Measurements from ENCODE around the gene PPM1B. TPM values are rescaled to one million over a fixed set of nuclear protein-coding genes. Genes with fewer than 3 reads are reported as not detected.
"Not testable (repeated sequence)": the region's sequence is repeated elsewhere in the genome, so short reads cannot be mapped to it uniquely, and the experiment has no call there.

PPM1B gene
- total RNA-seq, 4 donors from 2014 or later: 43.7 to 79.2 (median 57.3) TPM

GRCh38 chr2:44126106-44126797, 42.4 kb upstream of the PPM1B start:
- no peak overlapping the region for H3K4me3 ChIP-seq
- DNase-seq: no peak
- no peaks in the 10 kb centered on the region for H3K4me1 ChIP-seq
- no peaks in the 10 kb centered on the region for H3K36me3 ChIP-seq
- no peak overlapping the region for H3K27ac ChIP-seq
- H3K27me3 ChIP-seq: no peaks in the 10 kb centered on the region
- no peaks in the 10 kb centered on the region for H3K9me3 ChIP-seq
- TF ChIP-seq CTCF (IDR thresholded peaks at IDR 0.05) (no peak), POLR2A (IDR thresholded peaks at IDR 0.05) (no peak)

- no peak overlapping the region for H3K4me3 ChIP-seq
- no peak overlapping the region for H3K27ac ChIP-seq
- H3K4me1 ChIP-seq: no peaks in the 10 kb centered on the region
- no peaks in the 10 kb centered on the region for H3K36me3 ChIP-seq
- no peaks in the 10 kb centered on the region for H3K27me3 ChIP-seq
- H3K9me3 ChIP-seq: no peaks in the 10 kb centered on the region
- no peak for DNase-seq
- TF ChIP-seq POLR2A (IDR thresholded peaks at IDR 0.05): no peak
- TF ChIP-seq CTCF (IDR thresholded peaks at IDR 0.05): no peak
Observed at GRCh38 chr2:44130441-44130840, 38.2 kb upstream of the PPM1B start.

- Histone ChIP-seq H3K27me3 (no peaks in the 10 kb centered on the region), H3K4me1 (no peaks in the 10 kb centered on the region), H3K27ac (no peak overlapping the region), H3K36me3 (no peaks in the 10 kb centered on the region), H3K4me3 (no peak overlapping the region), H3K9me3 (no peaks in the 10 kb centered on the region)
- no peak for TF ChIP-seq POLR2A (IDR thresholded peaks at IDR 0.05)
- TF ChIP-seq CTCF (IDR thresholded peaks at IDR 0.05): no peak
- DNase-seq: no peak
Observed at GRCh38 chr2:44131177-44131576, 37.5 kb upstream of the PPM1B start.

GRCh38 chr2:44133602-44134001, 35.1 kb upstream of the PPM1B start:
- DNase-seq, H3K9me3 ChIP-seq, H3K36me3 ChIP-seq, H3K4me3 ChIP-seq, H3K27ac ChIP-seq, H3K27me3 ChIP-seq, H3K4me1 ChIP-seq: not testable (repeated sequence)

- Histone ChIP-seq H3K36me3 (no peaks in the 10 kb centered on the region), H3K27me3 (no peaks in the 10 kb centered on the region), H3K4me3 (no peak overlapping the region), H3K9me3 (no peaks in the 10 kb centered on the region), H3K27ac (no peak overlapping the region), H3K4me1 (no peaks in the 10 kb centered on the region)
- DNase-seq: no peak
- TF ChIP-seq CTCF (IDR thresholded peaks at IDR 0.05): no peak
- no peak for TF ChIP-seq POLR2A (IDR thresholded peaks at IDR 0.05)
Observed at GRCh38 chr2:44134848-44135247, 33.8 kb upstream of the PPM1B start.

- no peak for TF ChIP-seq CTCF (IDR thresholded peaks at IDR 0.05)
- no peak for TF ChIP-seq POLR2A (IDR thresholded peaks at IDR 0.05)
- Histone ChIP-seq H3K4me3 (no peak overlapping the region), H3K27ac (no peak overlapping the region), H3K36me3 (no peaks in the 10 kb centered on the region), H3K4me1 (no peaks in the 10 kb centered on the region), H3K27me3 (no peaks in the 10 kb centered on the region), H3K9me3 (no peaks in the 10 kb centered on the region)
- DNase-seq: no peak
Observed at GRCh38 chr2:44135296-44135695, 33.4 kb upstream of the PPM1B start.
